Stimulated activated CD4-positive, alpha-beta T cell treated with anti-CD3 and anti-CD28 coated beads, TNF-alpha, amount 100 ng/mL, for 24 hours (primary cell): ENCODE data around the gene RPH3AL.

ENCODE experiments used
- DNase-seq, 3 experiments: peaks; one replicate each; pipeline ENCODE4 v3.0.0-alpha.2; 2020; ENCODE audit warnings: low read depth in 3 of 3

RPH3AL gene

GRCh38 chr17:301681-302299, 50.8 kb downstream of the RPH3AL start:
- DNase-seq, result no peak

GRCh38 chr17:300881-301280, 51.7 kb downstream of the RPH3AL start:
- DNase-seq, result no peak

- no peak for DNase-seq
Measured at GRCh38 chr17:299546-299945, 53.1 kb downstream of the RPH3AL start.

GRCh38 chr17:298791-299450, 53.7 kb downstream of the RPH3AL start:
- no peak for DNase-seq

GRCh38 chr17:297758-298157, 54.8 kb downstream of the RPH3AL start:
- no peak for DNase-seq

- DNase-seq, result no peak
Measured at GRCh38 chr17:296906-297690, 55.5 kb downstream of the RPH3AL start.

- DNase-seq, result no peak
Measured at GRCh38 chr17:296379-296778, 56.2 kb downstream of the RPH3AL start.

- DNase-seq, result no peak
Measured at GRCh38 chr17:292531-293382, 59.9 kb downstream of the RPH3AL start.

- DNase-seq, result no peak
Measured at GRCh38 chr17:292016-292415, 60.6 kb downstream of the RPH3AL start.

- DNase-seq, result no peak
Measured at GRCh38 chr17:291587-291986, 61.0 kb downstream of the RPH3AL start.

- DNase-seq, result no peak
Measured at GRCh38 chr17:290626-291025, 62.0 kb downstream of the RPH3AL start.

- DNase-seq, result no peak
Measured at GRCh38 chr17:290121-290521, 62.5 kb downstream of the RPH3AL start.

- DNase-seq, result no peak
Measured at GRCh38 chr17:289409-289808, 63.2 kb downstream of the RPH3AL start.

- no peak for DNase-seq
Measured at GRCh38 chr17:288802-289356, 63.7 kb downstream of the RPH3AL start.

GRCh38 chr17:286571-286970, 66.0 kb downstream of the RPH3AL start:
- DNase-seq, result no peak

GRCh38 chr17:285751-286422, 66.7 kb downstream of the RPH3AL start:
- no peak for DNase-seq

- no peak for DNase-seq
Measured at GRCh38 chr17:284676-285355, 67.8 kb downstream of the RPH3AL start.

GRCh38 chr17:283911-284675, 68.5 kb downstream of the RPH3AL start:
- DNase-seq, result no peak

GRCh38 chr17:282912-283882, 69.4 kb downstream of the RPH3AL start:
- no peak for DNase-seq
